Thoracic aorta (tissue), 2 donors: ENCODE data around the gene NUP35. TPM values are rescaled to one million over a fixed set of nuclear protein-coding genes. Genes with fewer than 3 reads are reported as not detected.

Experiments used
- ATAC-seq: fragments of 150-250 bp; one replicate; pipeline ENCODE4 v1.8.0; 2017; ENCODE audit warnings: low read depth; ENCODE audit not compliant: insufficient number of reproducible peaks, low FRiP score
- DNase-seq: peaks from one replicate; pipeline ENCODE4 v3.0.0-alpha.2; 2020; ENCODE audit warnings: low spot score
- H3K27ac ChIP-seq, 2 donors: fragments of 200-600 bp; sonication (generic); 1 replicate in 1 of 2; 2 replicates in 1 of 2; pipeline ENCODE4 v1.5.1; 2016; ENCODE audit warnings: mild to moderate bottlenecking in 2 of 2, moderate library complexity in 2 of 2
- H3K27me3 ChIP-seq: fragments of 200-600 bp; sonication (generic); replicated peaks from 2 replicates; pipeline ENCODE4 v1.6.0; 2016; ENCODE audit warnings: mild to moderate bottlenecking; ENCODE audit not compliant: insufficient read depth
- H3K36me3 ChIP-seq: fragments of 200-600 bp; sonication (generic); one replicate; pipeline ENCODE4 v1.5.1; 2016
- H3K4me1 ChIP-seq, 2 donors: fragments of 200-600 bp; sonication (generic); 1 replicate in 1 of 2; 2 replicates in 1 of 2; pipeline versions ENCODE4 v1.5.1 to v1.6.0; 2016; ENCODE audit warnings: low read depth in 2 of 2, mild to moderate bottlenecking in 1 of 2; ENCODE audit not compliant: control insufficient read depth in 1 of 2
- H3K4me3 ChIP-seq: fragments of 200-600 bp; sonication (generic); 2 replicates; pipeline ENCODE4 v1.5.1; 2016; ENCODE audit warnings: mild to moderate bottlenecking
- H3K9me3 ChIP-seq: fragments of 200-600 bp; sonication (generic); 2 replicates; pipeline ENCODE4 v1.5.1; 2016
- CTCF ChIP-seq: fragments of 200-600 bp; sonication (generic); IDR thresholded peaks from one replicate; pipeline ENCODE4 v1.5.1; 2019; ENCODE audit warnings: antibody characterized with exemption
- total RNA-seq, 2 donors: library from RNA; depleted of rRNA; stranded (reverse); fragments of >200 nt; gene quantifications; one replicate each; pipeline versions ENCODE4 v1.1.0 to v1.2.3, GENCODE V29; 2016

The NUP35 gene
- total RNA-seq, 2 donors from 2014 or later, result 15.5 to 29.6 TPM

DNA sequence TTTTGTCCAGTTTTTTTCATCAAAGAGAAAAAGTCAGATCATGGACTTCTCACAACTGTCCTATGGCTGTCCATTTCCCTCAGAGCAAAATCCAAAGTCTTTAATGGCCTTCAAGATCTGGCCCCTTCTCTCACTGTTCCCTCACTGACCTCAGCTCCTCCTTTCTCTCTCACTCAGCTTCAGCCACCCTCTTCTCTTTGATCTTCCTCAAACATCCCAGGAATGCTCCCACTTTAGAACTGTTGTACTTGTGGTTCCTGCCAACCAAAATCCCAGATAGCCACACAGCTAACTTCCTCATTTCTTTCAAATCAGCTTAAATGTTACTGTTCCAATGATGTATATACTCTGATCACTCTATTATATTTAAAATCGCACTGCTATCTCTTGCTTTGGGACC, 82.9 kb downstream of the NUP35 start:
- Histone ChIP-seq H3K27ac (no peak overlapping the region), H3K36me3 (no peaks in the 10 kb centered on the region), H3K4me3 (no peak overlapping the region), H3K9me3 (no peaks in the 10 kb centered on the region), H3K27me3 (no peaks in the 10 kb centered on the region), H3K4me1 (no peaks in the 10 kb centered on the region)
- DNase-seq (no peak), ATAC-seq (no peak)
- TF ChIP-seq CTCF, result no peak

- Histone ChIP-seq H3K27ac (no peak overlapping the region), H3K4me3 (no peak overlapping the region), H3K9me3 (no peaks in the 10 kb centered on the region), H3K4me1 (no peaks in the 10 kb centered on the region), H3K27me3 (no peaks in the 10 kb centered on the region), H3K36me3 (no peaks in the 10 kb centered on the region)
- DNase-seq (no peak), ATAC-seq (no peak)
- no peak for TF ChIP-seq CTCF
Measured at GRCh38 chr2:183209395-183210028, 85.3 kb downstream of the NUP35 start.

Other genes with a start within 250 kb of the NUP35 start
- gene NCKAP1, start 86.0 kb upstream of the NUP35 start, total RNA-seq, result 100 to 1,000 TPM; 116 to 159 TPM
- gene DUSP19, start 45.7 kb upstream of the NUP35 start, total RNA-seq, result 10 to 100 TPM in 1 of 2 donors, 1 to 10 TPM in 1; 5.7 to 14.1 TPM